ENCODE results near the gene CDCA7.

CDCA7 gene

GRCh38 chr2:173387079-173387478, 32.4 kb downstream of the CDCA7 start:
- Histone ChIP-seq H3K79me2 (ENCODE audit: low read length) (no peaks in the 10 kb centered on the region), H3K36me3 (replicated peaks; ENCODE audit: insufficient read depth, low read length) (no peaks in the 10 kb centered on the region), H3K9ac (ENCODE audit: low read length) (no peak overlapping the region), H3K27me3 (replicated peaks; ENCODE audit: insufficient read depth, low read length) (no peaks in the 10 kb centered on the region), H3F3A (ENCODE audit: insufficient read depth, low read length) (no peaks in the 10 kb centered on the region), H3K9me2 (replicated peaks; ENCODE audit: insufficient read depth, low read length) (no peaks in the 10 kb centered on the region), H3K4me2 (ENCODE audit: low read depth, low read length) (no peak overlapping the region), H3K27ac (ENCODE audit: low read length) (no peak overlapping the region), H4K20me1 (ENCODE audit: insufficient read depth, low read length) (no peaks in the 10 kb centered on the region), H3K4me1 (ENCODE audit: low read length) (no peaks in the 10 kb centered on the region), H3K4me3 (ENCODE audit: low read length) (no peak overlapping the region), H2AFZ (ENCODE audit: low read length) (no peak overlapping the region), H3K9me3 (replicated peaks; ENCODE audit: insufficient read depth, low read length) (no peaks in the 10 kb centered on the region)
- no peak for DNase-seq
- TF ChIP-seq EZH2phosphoT487 (IDR thresholded peaks at IDR 0.05; ENCODE audit: low read length) (no peak), EZH2 (optimal IDR thresholded peaks at IDR 0.05; ENCODE audit: low read depth, low read length) (no peak), CTCF (IDR thresholded peaks at IDR 0.05; ENCODE audit: low read length) (no peak)

GRCh38 chr2:173387660-173388059, 33.0 kb downstream of the CDCA7 start:
- no peak overlapping the region for H3K4me2 ChIP-seq (ENCODE audit: low read depth, low read length)
- TF ChIP-seq CTCF (IDR thresholded peaks at IDR 0.05; ENCODE audit: low read length) (no peak), EZH2phosphoT487 (IDR thresholded peaks at IDR 0.05; ENCODE audit: low read length) (no peak)
- DNase-seq: no peak

GRCh38 chr2:173388795-173389194, 34.1 kb downstream of the CDCA7 start:
- H3K4me1 ChIP-seq (ENCODE audit: low read length): no peaks in the 10 kb centered on the region
- H3K9me3 ChIP-seq (replicated peaks; ENCODE audit: insufficient read depth, low read length): no peaks in the 10 kb centered on the region
- no peak for DNase-seq
- H3K27ac ChIP-seq (ENCODE audit: low read length): no peak overlapping the region
- H3K27me3 ChIP-seq (replicated peaks; ENCODE audit: insufficient read depth, low read length): no peaks in the 10 kb centered on the region
- H3K4me2 ChIP-seq (ENCODE audit: low read depth, low read length): no peak overlapping the region
- H3K36me3 ChIP-seq (replicated peaks; ENCODE audit: insufficient read depth, low read length): no peaks in the 10 kb centered on the region
- H3K79me2 ChIP-seq (ENCODE audit: low read length): no peaks in the 10 kb centered on the region
- H3K9ac ChIP-seq (ENCODE audit: low read length): no peak overlapping the region
- no peaks in the 10 kb centered on the region for H3K9me2 ChIP-seq (replicated peaks; ENCODE audit: insufficient read depth, low read length)
- H4K20me1 ChIP-seq (ENCODE audit: insufficient read depth, low read length): no peaks in the 10 kb centered on the region
- no peak overlapping the region for H2AFZ ChIP-seq (ENCODE audit: low read length)
- no peak overlapping the region for H3K4me3 ChIP-seq (ENCODE audit: low read length)
- H3F3A ChIP-seq (ENCODE audit: insufficient read depth, low read length): no peaks in the 10 kb centered on the region
- TF ChIP-seq CTCF (IDR thresholded peaks at IDR 0.05; ENCODE audit: low read length) (no peak), EZH2 (optimal IDR thresholded peaks at IDR 0.05; ENCODE audit: low read depth, low read length) (no peak)

More at GRCh38 chr2:173387660-173388059, 33.0 kb downstream of the CDCA7 start:
- Histone ChIP-seq H3K36me3 (replicated peaks; ENCODE audit: insufficient read depth, low read length) (no peaks in the 10 kb centered on the region), H3K9me2 (replicated peaks; ENCODE audit: insufficient read depth, low read length) (no peaks in the 10 kb centered on the region), H3K27ac (ENCODE audit: low read length) (no peak overlapping the region), H3K4me1 (ENCODE audit: low read length) (no peaks in the 10 kb centered on the region), H3K27me3 (replicated peaks; ENCODE audit: insufficient read depth, low read length) (no peaks in the 10 kb centered on the region), H4K20me1 (ENCODE audit: insufficient read depth, low read length) (no peaks in the 10 kb centered on the region), H2AFZ (ENCODE audit: low read length) (no peak overlapping the region), H3K9me3 (replicated peaks; ENCODE audit: insufficient read depth, low read length) (no peaks in the 10 kb centered on the region), H3K79me2 (ENCODE audit: low read length) (no peaks in the 10 kb centered on the region), H3K9ac (ENCODE audit: low read length) (no peak overlapping the region), H3F3A (ENCODE audit: insufficient read depth, low read length) (no peaks in the 10 kb centered on the region), H3K4me3 (ENCODE audit: low read length) (no peak overlapping the region)

Data from MM.1S (cell line).